ENCODE results near the gene KRT2. TPM values are rescaled to one million over a fixed set of nuclear protein-coding genes. Genes with fewer than 3 reads are reported as not detected.

KRT2 gene
- polyA plus RNA-seq, 1 experiment, result not detected

- H3K27ac ChIP-seq (ENCODE audit: low read depth, low read length), result no peak overlapping the region
- no peak for TF ChIP-seq CTCF (IDR thresholded peaks at IDR 0.05; ENCODE audit: low read depth, low read length)
- no peak overlapping the region for H3K4me3 ChIP-seq (ENCODE audit: low read depth, low read length)
- CTCF ChIA-PET, result no interaction called here
- H3K9me3 ChIP-seq (ENCODE audit: control insufficient read depth, insufficient read depth, low read length), result no peaks in the 10 kb centered on the region
- POLR2A ChIA-PET, result no interaction called here
- no peak for DNase-seq (ENCODE audit: low read depth, low spot score)
- H3K27me3 ChIP-seq (ENCODE audit: control insufficient read depth, insufficient read depth, low read length), result peaks cover 13% of the 10 kb centered on the region
These were observed 33.1 kb downstream of the KRT2 start for GRCh38 chr12:52618866-52619265.

- ChIA-PET CTCF (no interaction called here), POLR2A (no interaction called here)
- TF ChIP-seq CTCF (IDR thresholded peaks at IDR 0.05; ENCODE audit: low read depth, low read length), result no peak
- no peak within 1 kb of the TSS for H3K4me3 ChIP-seq (ENCODE audit: low read depth, low read length)
- H3K27ac ChIP-seq (ENCODE audit: low read depth, low read length), result no peak within 1 kb of the TSS
- no peaks in the 10 kb centered on the region for H3K9me3 ChIP-seq (ENCODE audit: control insufficient read depth, insufficient read depth, low read length)
- DNase-seq (ENCODE audit: low read depth, low spot score), result no peak
- peaks cover 15% of the 10 kb centered on the region for H3K27me3 ChIP-seq (ENCODE audit: control insufficient read depth, insufficient read depth, low read length)
These were observed 33.8 kb downstream of the KRT2 start, which contains the start of gene KRT73 for GRCh38 chr12:52618216-52618615. KRT73 (minus strand) TSS chr12:52618559; CDS start chr12:52618524, 35 bp downstream.

- Histone ChIP-seq H3K27me3 (ENCODE audit: control insufficient read depth, insufficient read depth, low read length) (peaks cover 21% of the 10 kb centered on the region), H3K27ac (ENCODE audit: low read depth, low read length) (no peak overlapping the region), H3K9me3 (ENCODE audit: control insufficient read depth, insufficient read depth, low read length) (no peaks in the 10 kb centered on the region), H3K4me3 (ENCODE audit: low read depth, low read length) (no peak overlapping the region)
- ChIA-PET CTCF (no interaction called here), POLR2A (no interaction called here)
- no peak for TF ChIP-seq CTCF (IDR thresholded peaks at IDR 0.05; ENCODE audit: low read depth, low read length)
- DNase-seq (ENCODE audit: low read depth, low spot score), result no peak
These were observed 34.6 kb downstream of the KRT2 start for GRCh38 chr12:52617403-52617785.

GRCh38 chr12:52616680-52617402 lies 35.2 kb downstream of the KRT2 start:
- no peaks in the 10 kb centered on the region for H3K9me3 ChIP-seq (ENCODE audit: control insufficient read depth, insufficient read depth, low read length)
- ChIA-PET CTCF (no interaction called here), POLR2A (no interaction called here)
- no peak overlapping the region for H3K4me3 ChIP-seq (ENCODE audit: low read depth, low read length)
- no peak for TF ChIP-seq CTCF (IDR thresholded peaks at IDR 0.05; ENCODE audit: low read depth, low read length)
- H3K27ac ChIP-seq (ENCODE audit: low read depth, low read length), result no peak overlapping the region
- H3K27me3 ChIP-seq (ENCODE audit: control insufficient read depth, insufficient read depth, low read length), result peaks cover 22% of the 10 kb centered on the region
- no peak for DNase-seq (ENCODE audit: low read depth, low spot score)

GRCh38 chr12:52615912-52616311 lies 36.1 kb downstream of the KRT2 start:
- no peak for DNase-seq (ENCODE audit: low read depth, low spot score)
- Histone ChIP-seq H3K27me3 (ENCODE audit: control insufficient read depth, insufficient read depth, low read length) (peaks cover 23% of the 10 kb centered on the region), H3K27ac (ENCODE audit: low read depth, low read length) (no peak overlapping the region), H3K9me3 (ENCODE audit: control insufficient read depth, insufficient read depth, low read length) (no peaks in the 10 kb centered on the region), H3K4me3 (ENCODE audit: low read depth, low read length) (no peak overlapping the region)
- TF ChIP-seq CTCF (IDR thresholded peaks at IDR 0.05; ENCODE audit: low read depth, low read length), result no peak
- POLR2A ChIA-PET, result no interaction called here
- CTCF ChIA-PET, result no interaction called here
